Astrocyte (in vitro differentiated cells and primary cell): ENCODE measurements around the gene MMP14. TPM values are rescaled to one million over a fixed set of nuclear protein-coding genes. Genes with fewer than 3 reads are reported as not detected.

Experiments
- DNase-seq: peaks from one replicate; pipeline ENCODE4 v3.0.0-alpha.2; 2010; ENCODE audit warnings: low read depth
- FAIRE-seq: peaks from 2 replicates; lab custom pipeline; 2011; peaks lifted over from hg19 to GRCh38; lab: Jason Lieb, UNC
- H2AFZ ChIP-seq: 2 replicates; pipeline ENCODE4 v1.6.0; 2012; ENCODE audit warnings: low read depth, low read length, inconsistent platforms
- H3K27ac ChIP-seq: 2 replicates; pipeline ENCODE4 v1.5.1; 2011; ENCODE audit warnings: low read depth, low read length, inconsistent platforms
- H3K27me3 ChIP-seq: 2 replicates; pipeline ENCODE4 v1.6.0; 2011; ENCODE audit warnings: low read length, inconsistent platforms; ENCODE audit not compliant: insufficient read depth
- H3K36me3 ChIP-seq: 2 replicates; pipeline ENCODE4 v1.5.1; 2011; ENCODE audit warnings: low read length, inconsistent platforms; ENCODE audit not compliant: insufficient read depth
- H3K4me1 ChIP-seq: 2 replicates; pipeline ENCODE4 v1.5.1; 2011; ENCODE audit warnings: low read length, inconsistent platforms; ENCODE audit not compliant: insufficient read depth
- H3K4me2 ChIP-seq: 2 replicates; pipeline ENCODE4 v1.6.0; 2012; ENCODE audit warnings: low read length, inconsistent platforms
- H3K4me3 ChIP-seq: 2 replicates; pipeline ENCODE4 v1.5.1; 2011; ENCODE audit warnings: low read depth, mild to moderate bottlenecking, low read length, inconsistent platforms; ENCODE audit not compliant: insufficient read depth
- H3K79me2 ChIP-seq: 2 replicates; pipeline ENCODE4 v1.6.0; 2012; ENCODE audit warnings: mild to moderate bottlenecking, low read length, inconsistent platforms; ENCODE audit not compliant: insufficient read depth
- H3K9ac ChIP-seq: 2 replicates; pipeline ENCODE4 v1.6.0; 2012; ENCODE audit warnings: mild to moderate bottlenecking, low read length, inconsistent platforms
- H3K9me3 ChIP-seq: 2 replicates; pipeline ENCODE4 v1.5.1; 2012; ENCODE audit warnings: low read depth, mild to moderate bottlenecking, low read length, inconsistent platforms; ENCODE audit not compliant: insufficient read depth
- H4K20me1 ChIP-seq: 2 replicates; pipeline ENCODE4 v1.6.0; 2012; ENCODE audit warnings: low read length, inconsistent platforms; ENCODE audit not compliant: insufficient read depth
- H3K27ac Mint-ChIP-seq: one replicate; pipeline ENCODE4 v1.8.0; 2021; ENCODE audit warnings: mild to moderate bottlenecking, mixed read lengths; ENCODE audit not compliant: unreplicated experiment
- H3K27me3 Mint-ChIP-seq: one replicate; pipeline ENCODE4 v1.8.0; 2021; ENCODE audit warnings: low read depth, mixed read lengths; ENCODE audit not compliant: unreplicated experiment
- H3K36me3 Mint-ChIP-seq: one replicate; pipeline ENCODE4 v1.8.0; 2021; ENCODE audit warnings: low read depth, mixed read lengths; ENCODE audit not compliant: unreplicated experiment
- H3K4me1 Mint-ChIP-seq: one replicate; pipeline ENCODE4 v1.8.0; 2021; ENCODE audit warnings: low read depth, mixed read lengths; ENCODE audit not compliant: unreplicated experiment
- H3K4me3 Mint-ChIP-seq: one replicate; pipeline ENCODE4 v1.8.0; 2021; ENCODE audit warnings: mild to moderate bottlenecking, moderate library complexity, mixed read lengths; ENCODE audit not compliant: unreplicated experiment
- H3K9me3 Mint-ChIP-seq: one replicate; pipeline ENCODE4 v1.8.0; 2021; ENCODE audit warnings: mild to moderate bottlenecking, mixed read lengths; ENCODE audit not compliant: unreplicated experiment
- EZH2 ChIP-seq: IDR thresholded peaks from 2 replicates; pipeline ENCODE4 v1.6.1; 2012; ENCODE audit warnings: mild to moderate bottlenecking, low read length, inconsistent platforms; ENCODE audit not compliant: insufficient read depth
- total RNA-seq: library from RNA; stranded (reverse); gene quantifications from 2 replicates; pipeline ENCODE4 v1.2.1, GENCODE V29; 2021
- TF ChIP-seq, protein P1 (sequence below): IDR thresholded peaks from 2 replicates; pipeline ENCODE4 v1.5.1; 2011; ENCODE audit warnings: low read depth, mild to moderate bottlenecking, inconsistent platforms, low read length, moderate library complexity; ENCODE audit not compliant: insufficient read depth

Gene MMP14
- total RNA-seq, 1 donor from 2014 or later: 911 TPM

DNA sequence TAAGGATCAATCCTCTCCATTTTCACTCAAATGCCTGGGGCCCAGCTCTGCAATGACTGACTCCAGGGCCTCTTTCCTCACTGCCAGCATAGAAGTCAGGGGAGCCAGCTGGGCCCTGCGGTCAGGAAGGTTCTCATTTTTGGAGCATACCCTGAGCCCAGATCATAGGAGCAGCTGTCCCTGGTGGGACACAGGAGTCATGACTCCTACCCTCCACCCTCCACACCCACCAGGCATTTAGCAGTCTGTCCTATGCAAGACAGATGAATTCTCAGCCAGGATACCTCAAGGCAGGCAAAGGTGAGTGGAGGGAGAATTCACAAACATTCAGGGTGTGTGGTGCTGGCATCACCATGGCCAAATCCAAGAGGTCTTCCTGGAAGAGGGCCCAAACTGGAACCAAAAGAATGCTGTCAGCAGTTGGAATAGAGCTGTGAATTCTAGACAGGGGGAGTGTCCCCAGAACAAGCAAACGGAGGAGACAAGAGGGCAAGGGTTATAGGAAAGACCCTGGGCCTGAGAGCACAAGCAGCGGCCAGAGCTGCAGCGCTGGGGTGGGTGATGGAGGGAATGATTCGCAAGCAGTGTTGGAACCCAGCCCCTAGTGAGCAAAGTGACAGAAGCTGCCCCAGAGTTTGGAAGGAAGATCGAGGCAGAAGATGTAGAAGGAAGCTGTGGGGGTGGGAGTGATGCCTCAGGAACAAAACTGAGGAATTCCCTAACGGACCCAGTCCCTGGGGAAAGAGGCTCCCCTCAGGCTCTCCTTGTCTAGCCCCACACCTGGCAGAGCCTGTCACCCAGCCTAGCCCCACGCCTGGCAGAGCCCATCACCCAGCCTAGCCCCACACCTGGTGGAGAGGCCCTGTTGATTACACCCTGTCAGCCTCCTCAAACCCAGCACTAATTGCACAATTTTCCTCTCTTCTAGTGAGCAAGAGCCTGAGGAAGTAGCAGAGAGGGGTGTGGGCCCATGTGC lies 42.2 kb downstream of the MMP14 start:
- peaks cover 14% of the 10 kb centered on the region for H3K4me1 Mint-ChIP-seq
- H3K27ac Mint-ChIP-seq: peak overlapping the region; percentile 81

GRCh38 chr14:22882064-22882463 lies 45.7 kb downstream of the MMP14 start:
- H3K9me3 ChIP-seq: no peaks in the 10 kb centered on the region
- peaks cover 10% of the 10 kb centered on the region for H3K36me3 ChIP-seq
- no peak for TF ChIP-seq EZH2
- TF ChIP-seq, protein P1, sequence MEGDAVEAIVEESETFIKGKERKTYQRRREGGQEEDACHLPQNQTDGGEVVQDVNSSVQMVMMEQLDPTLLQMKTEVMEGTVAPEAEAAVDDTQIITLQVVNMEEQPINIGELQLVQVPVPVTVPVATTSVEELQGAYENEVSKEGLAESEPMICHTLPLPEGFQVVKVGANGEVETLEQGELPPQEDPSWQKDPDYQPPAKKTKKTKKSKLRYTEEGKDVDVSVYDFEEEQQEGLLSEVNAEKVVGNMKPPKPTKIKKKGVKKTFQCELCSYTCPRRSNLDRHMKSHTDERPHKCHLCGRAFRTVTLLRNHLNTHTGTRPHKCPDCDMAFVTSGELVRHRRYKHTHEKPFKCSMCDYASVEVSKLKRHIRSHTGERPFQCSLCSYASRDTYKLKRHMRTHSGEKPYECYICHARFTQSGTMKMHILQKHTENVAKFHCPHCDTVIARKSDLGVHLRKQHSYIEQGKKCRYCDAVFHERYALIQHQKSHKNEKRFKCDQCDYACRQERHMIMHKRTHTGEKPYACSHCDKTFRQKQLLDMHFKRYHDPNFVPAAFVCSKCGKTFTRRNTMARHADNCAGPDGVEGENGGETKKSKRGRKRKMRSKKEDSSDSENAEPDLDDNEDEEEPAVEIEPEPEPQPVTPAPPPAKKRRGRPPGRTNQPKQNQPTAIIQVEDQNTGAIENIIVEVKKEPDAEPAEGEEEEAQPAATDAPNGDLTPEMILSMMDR: no peak
- no peak overlapping the region for H3K4me2 ChIP-seq
- no peak overlapping the region for H2AFZ ChIP-seq
- peak overlapping the region; percentile 30 for H3K27ac Mint-ChIP-seq
- no peaks in the 10 kb centered on the region for H3K27me3 ChIP-seq
- H3K4me3 ChIP-seq: no peak overlapping the region
- H3K36me3 Mint-ChIP-seq: peaks cover 13% of the 10 kb centered on the region
- peak overlapping the region; percentile 28 for H3K9ac ChIP-seq
- DNase-seq (no peak), FAIRE-seq (no peak)
- H3K79me2 ChIP-seq: no peaks in the 10 kb centered on the region
- peaks cover 12% of the 10 kb centered on the region for H3K4me1 ChIP-seq
- peaks cover 3% of the 10 kb centered on the region for H3K27me3 Mint-ChIP-seq
- H3K4me3 Mint-ChIP-seq: no peak overlapping the region
- H3K4me1 Mint-ChIP-seq: peaks cover 19% of the 10 kb centered on the region
- no peaks in the 10 kb centered on the region for H4K20me1 ChIP-seq
- H3K9me3 Mint-ChIP-seq: no peaks in the 10 kb centered on the region
- H3K27ac ChIP-seq: no peak overlapping the region

More for the DNA sequence above, 42.2 kb downstream of the MMP14 start:
- H3K36me3 Mint-ChIP-seq: peaks cover 23% of the 10 kb centered on the region
- peaks cover 10% of the 10 kb centered on the region for H3K4me1 ChIP-seq
- H3K27me3 ChIP-seq: no peaks in the 10 kb centered on the region
- H3K9me3 Mint-ChIP-seq: no peaks in the 10 kb centered on the region
- peaks cover 18% of the 10 kb centered on the region for H3K36me3 ChIP-seq
- H3K27me3 Mint-ChIP-seq: no peaks in the 10 kb centered on the region
- DNase-seq (no peak), FAIRE-seq (no peak)
- no peak overlapping the region for H3K27ac ChIP-seq
- no peak overlapping the region for H3K9ac ChIP-seq
- H3K4me3 ChIP-seq: no peak overlapping the region
- peaks cover 26% of the 10 kb centered on the region for H4K20me1 ChIP-seq
- no peak overlapping the region for H3K4me3 Mint-ChIP-seq
- H3K4me2 ChIP-seq: no peak overlapping the region
- no peak overlapping the region for H2AFZ ChIP-seq
- H3K79me2 ChIP-seq: peaks cover 12% of the 10 kb centered on the region
- TF ChIP-seq, protein P1: no peak
- TF ChIP-seq EZH2: no peak
- no peaks in the 10 kb centered on the region for H3K9me3 ChIP-seq
